Activated CD8-positive, alpha-beta memory T cell treated with anti-CD3 and anti-CD28 coated beads for 4 hours (primary cell): ENCODE results near the gene CDYL.

ENCODE experiments used
- DNase-seq, 2 donors: peaks; one replicate each; pipeline ENCODE4 v3.0.0-alpha.2; 2020; ENCODE audit warnings: low read depth in 2 of 2

Gene CDYL

DNA sequence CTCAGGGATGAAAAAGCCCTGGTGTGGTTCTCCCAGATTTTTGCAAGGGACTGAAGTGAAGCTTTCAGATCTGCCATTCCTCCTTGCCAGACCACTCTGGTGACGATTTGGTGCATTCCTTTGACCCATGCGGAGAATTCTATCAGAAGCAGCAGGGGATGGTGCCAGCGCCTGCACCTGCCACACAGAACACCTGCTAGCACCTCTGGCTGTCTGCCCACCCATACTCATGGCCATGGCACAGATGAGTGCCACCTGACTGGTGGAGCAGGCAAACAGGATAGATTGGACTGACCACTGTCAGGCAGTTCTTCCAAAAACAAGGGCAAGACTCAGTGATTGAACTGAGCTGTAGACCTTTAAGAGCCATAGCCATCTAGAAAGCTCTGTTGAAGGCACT, 107.1 kb downstream of the CDYL start:
- no peak for DNase-seq

DNA sequence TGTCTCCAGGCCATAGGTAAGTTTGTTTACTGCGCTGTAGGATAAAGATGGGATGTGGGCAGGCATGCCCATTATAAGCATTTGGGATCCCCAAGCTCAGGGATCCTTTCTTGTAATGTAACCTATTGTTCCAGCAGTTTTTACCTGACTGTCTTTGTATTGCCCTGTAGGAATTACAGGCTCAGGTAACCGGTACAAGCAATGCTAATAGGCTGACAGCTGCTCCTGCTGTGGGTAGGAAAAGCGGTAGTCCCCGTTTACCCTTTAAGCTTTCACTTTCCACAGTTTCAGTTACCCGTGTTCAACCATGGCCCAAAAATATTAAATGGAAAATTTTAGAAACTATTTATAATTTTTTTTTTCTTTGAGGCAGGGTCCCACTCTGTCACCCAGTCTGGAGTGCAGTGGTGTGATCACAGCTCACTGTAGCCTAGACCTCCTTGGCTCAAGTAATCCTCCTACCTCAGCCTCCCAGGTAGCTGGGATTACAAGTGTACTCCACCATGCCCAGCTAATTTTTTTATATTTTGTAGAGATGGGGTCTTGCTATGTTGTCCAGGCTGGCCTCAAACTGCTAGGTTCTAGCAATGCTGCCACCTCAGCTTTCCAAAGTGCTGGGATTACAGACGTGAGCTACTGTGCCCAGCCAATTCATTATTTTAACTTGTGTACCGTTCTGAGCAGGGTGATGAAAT, 108.6 kb downstream of the CDYL start:
- no peak for DNase-seq

DNA sequence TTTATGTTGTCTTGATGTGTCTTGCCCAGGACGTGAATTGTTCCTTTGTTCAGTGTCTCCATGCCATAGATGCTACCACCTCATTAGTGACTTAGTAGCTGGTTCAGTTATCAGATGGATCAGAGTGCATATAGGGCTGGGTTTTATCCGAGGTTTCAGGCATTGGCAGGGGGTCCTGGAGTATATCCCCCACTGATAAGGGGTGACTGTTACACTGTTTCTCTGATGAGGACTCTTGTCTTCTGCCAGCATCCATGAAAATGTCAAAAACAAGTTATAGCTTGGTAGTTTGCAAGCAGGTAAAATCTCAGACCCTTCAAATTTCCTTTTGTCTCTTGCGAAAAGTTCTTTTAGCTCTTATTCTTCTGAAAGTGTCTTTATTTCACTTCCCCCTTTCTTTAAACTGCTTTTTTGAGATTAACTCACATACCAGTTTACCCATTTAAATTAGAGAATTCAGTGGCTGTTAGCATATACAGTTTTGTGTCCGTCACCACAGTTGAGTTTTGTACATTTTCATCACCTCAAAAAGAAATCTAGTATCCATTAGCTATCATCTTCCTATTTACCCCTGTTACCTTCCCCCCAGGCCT, 109.2 kb downstream of the CDYL start:
- no peak for DNase-seq

GRCh38 chr6:4888841-4889240, 112.6 kb downstream of the CDYL start:
- no peak for DNase-seq

- DNase-seq = no peak
Observed at GRCh38 chr6:4889701-4890100, 113.5 kb downstream of the CDYL start.

- DNase-seq = no peak
Observed at GRCh38 chr6:4890191-4890590, 114.0 kb downstream of the CDYL start.

GRCh38 chr6:4890627-4891026, 114.4 kb downstream of the CDYL start:
- no peak for DNase-seq

GRCh38 chr6:4891141-4891540, 114.9 kb downstream of the CDYL start:
- no peak for DNase-seq

DNA sequence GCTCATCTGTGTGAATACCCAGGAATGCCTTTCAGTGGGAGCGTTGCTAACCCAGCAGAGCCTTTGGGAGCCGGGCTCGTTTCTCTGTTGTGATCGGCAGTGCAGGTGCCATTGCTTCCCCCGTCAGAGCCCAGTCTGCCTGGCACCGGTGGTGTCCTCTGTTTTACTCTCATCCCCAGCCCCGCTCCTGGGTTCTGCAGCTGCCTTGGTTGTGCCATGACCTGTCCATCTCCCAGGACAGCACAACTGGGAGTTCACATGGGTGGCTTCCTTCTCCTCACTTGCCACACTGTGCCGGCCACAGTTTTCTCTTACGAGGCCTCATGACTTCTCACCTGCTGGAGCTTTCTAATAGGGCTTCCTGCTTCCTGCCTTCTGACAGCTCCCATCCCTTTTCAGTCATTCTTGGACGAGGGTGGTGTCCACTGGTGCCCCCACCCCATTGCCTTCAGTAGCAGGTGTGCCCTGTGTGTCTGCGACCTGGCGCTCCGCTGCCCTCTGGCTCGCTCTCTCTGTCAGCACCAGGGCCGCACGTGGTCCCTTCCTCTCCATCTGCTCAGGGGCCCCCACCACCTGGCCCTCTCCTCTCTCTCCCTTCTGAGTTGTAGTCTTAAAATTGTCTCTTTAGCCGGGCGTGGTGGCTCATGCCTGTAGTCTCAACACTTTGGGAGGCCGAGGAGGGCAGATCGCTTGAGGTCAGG, 116.7 kb downstream of the CDYL start:
- no peak for DNase-seq

DNA sequence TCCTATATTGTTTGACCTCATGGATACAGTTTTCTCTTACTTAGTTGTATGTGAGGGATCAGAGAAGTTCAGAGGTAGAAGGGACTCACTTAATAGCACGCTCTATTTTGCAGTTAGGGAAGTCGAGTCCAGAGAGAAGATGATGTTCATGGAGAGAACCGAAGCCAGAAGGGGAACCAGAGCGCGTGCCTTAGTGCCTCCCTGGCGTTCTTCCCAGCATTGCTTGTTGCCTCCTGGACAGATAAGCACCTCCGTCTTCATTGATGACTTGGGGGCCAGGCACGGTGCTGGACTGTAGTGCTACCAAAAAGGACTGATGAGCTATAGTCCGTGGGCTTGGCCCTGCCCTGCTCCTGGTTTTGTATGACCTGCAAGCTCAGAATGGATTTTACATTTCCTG, 117.8 kb downstream of the CDYL start:
- no peak for DNase-seq

DNA sequence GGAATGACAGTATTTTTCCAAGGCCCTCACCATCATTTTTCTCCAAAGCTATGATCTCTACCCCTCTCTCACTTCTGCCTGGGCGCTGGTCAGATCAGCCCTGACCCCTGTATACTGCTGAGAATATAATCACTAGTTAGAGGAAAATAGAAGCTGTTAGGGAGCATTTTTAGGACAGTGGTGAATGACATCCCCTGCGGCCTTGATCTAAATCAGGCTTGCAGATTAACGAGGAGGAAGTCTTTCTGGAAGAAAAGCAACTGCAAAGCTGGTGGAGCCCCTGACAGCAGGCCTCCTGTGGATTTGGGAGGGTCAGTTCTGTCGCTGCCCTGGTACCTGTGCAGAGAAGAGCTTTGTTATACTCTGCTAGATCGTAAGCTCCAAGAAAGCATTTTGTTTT, 119.8 kb downstream of the CDYL start:
- DNase-seq = no peak

- DNase-seq = no peak
Observed at GRCh38 chr6:4896401-4896800, 120.2 kb downstream of the CDYL start.

- no peak for DNase-seq
Observed at GRCh38 chr6:4899249-4900034, 123.2 kb downstream of the CDYL start.

DNA sequence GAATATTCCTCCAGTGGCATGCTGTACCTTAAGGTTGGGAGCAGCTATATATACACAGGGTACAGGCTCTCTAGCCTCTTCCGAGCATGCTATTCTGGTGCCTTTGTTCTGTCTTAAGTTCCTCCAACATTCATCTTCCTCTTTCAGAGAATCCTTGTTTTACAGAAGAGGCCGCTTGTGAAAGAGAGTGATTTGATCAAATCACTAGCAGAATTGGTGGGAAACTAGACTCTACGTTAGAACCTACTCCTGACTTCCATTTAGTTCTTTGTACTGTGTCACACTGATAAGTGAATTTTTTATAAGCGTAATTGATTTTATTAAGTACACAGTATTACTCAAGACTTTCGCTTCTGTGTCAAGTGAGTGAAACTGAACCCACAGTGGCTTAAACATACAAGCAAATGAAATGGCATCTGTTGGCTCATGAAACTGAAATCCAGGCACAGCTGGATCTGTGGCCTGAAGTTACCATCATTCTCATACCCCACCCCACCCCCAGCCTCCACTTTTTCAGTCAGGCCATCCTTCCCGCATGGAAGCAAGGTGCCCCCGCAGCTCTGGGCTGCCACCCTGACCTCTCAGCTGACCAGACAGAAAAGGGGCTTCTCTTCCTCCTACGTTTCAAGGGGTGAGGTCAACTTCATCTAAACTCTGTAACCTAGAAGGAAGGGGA, 125.3 kb downstream of the CDYL start:
- no peak for DNase-seq

- no peak for DNase-seq
Observed at GRCh38 chr6:4902363-4902762, 126.2 kb downstream of the CDYL start.

DNA sequence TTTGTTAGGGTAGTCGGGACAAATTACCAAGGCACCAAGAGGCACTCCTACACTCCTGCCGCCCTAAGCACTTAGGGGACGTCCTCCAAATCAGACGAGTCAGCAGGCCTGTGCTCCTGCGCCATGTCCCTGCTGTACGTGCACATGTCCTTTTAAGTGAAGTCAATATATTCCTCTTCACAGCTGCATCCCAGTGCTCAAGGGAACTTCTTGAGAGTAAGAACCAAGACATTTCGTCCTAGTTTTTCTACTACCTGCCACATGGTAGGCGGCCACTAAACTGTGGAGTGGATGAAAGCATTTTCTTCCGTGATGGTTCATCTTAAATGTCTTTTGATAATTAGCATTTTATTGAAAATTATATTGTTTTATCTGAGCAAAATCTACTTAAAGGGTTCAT, 126.9 kb downstream of the CDYL start:
- no peak for DNase-seq

DNA sequence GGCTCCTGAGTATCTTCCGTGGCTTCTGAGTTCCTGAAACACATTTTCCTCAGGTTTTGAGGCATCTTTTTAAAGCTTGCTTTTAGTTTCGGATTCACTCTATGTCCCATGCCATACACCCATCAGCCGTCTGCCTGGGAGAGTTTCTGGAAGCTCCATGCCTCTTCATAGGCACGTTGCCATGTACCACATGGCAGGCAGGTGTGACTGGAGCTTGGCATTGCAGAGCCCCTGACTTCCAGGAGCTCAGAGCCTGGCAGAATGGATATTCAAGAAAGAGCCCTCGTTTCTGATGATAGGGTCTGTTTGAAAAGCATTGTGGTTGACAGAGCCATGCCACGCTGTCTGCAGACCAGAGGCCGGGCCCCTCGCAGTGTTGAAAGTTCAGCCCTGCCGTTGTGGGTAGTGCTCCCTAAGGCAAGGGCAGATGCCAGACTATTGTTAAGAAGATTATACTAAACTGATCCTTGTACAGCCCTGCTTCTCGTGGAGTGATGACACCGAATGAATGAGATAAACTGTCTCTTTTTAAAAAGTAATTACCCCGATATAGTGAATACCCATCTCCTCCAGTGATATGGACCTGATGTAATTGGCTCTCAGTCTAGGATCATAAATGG, 127.7 kb downstream of the CDYL start:
- no peak for DNase-seq

DNA sequence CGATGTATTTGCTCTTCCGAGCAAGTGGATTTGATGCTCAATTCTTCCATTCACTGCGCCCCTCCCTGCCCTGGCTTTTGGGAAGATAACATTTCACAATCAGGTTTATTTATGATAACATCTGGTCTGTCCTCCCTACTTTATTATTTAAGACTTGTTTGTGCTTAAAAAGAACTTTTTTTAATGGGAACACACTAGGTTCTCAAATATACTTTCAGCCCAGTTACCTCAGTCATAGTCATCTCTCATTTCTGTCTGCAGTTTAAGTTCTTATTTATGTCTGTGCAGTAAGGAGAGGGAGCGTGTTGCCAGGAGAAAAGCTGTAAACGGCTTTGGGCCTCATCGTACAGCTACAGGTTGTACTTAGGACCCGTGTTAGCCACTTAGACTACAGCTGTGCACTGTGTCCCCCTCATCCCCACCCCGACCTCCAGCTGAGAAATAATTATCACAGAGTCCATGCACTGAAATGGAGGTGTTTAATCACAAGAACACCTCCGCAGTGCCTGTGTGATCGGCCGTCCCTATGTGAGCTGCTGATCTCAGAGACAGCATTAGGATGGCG, 128.3 kb downstream of the CDYL start:
- no peak for DNase-seq

- no peak for DNase-seq
Observed at GRCh38 chr6:4905826-4906225, 129.6 kb downstream of the CDYL start.

GRCh38 chr6:4906293-4907276, 130.4 kb downstream of the CDYL start:
- DNase-seq = no peak
